Heart left ventricle (tissue), 13 donors: ENCODE results near the gene ETNPPL.

Experiments used
- POLR2A ChIP-seq, 2 donors: fragments of 450-650 bp; IDR thresholded peaks; one replicate each; pipeline ENCODE4 v1.6.1; 2017; ENCODE audit warnings: antibody characterized with exemption in 2 of 2, mild to moderate bottlenecking in 2 of 2, moderate library complexity in 2 of 2
- TF ChIP-seq, protein P1 (sequence below), 12 donors: fragments of 200-600 bp; sonication (generic) in 4 of 12; IDR thresholded peaks; one replicate each; pipeline versions ENCODE4 v1.5.0 to v1.8.0; 2018 to 2022; ENCODE audit warnings: antibody characterized with exemption in 12 of 12, mild to moderate bottlenecking in 5 of 12
- donor health status: ischemic (EF 13 %, LVEDD 7.1; RV severe dilation, severe dysfunction).
- donor health status: DM: no; HTN: yes; CAD: no.
- donor health status: DM: no; HTN: no; CAD: no.
- donor health status: ischemic (EF 25% LVEDD 6.9; RV normal size, moderate dysfunction).
- donor health status: ischemic (EF 25% LVEDD 5.7; RV mildly dilated, moderate dysfunction).
- donor health status: ischemic (EF 35%, LVEDD 5.7; RV mildly dilated, moderate dysfunction).
- donor health status: nonischemic (EF 11% LVEDD 7.7; RV severe dilation, severe dysfunction).
- donor health status: DM: yes; HTN: yes; CAD: no.
- donor health status: PGD.
- donor health status: ischemic (EF 29% LVEDD 5.4; RV normal size, mild dysfunction).
- donor health status: nonischemic (EF 23%, LVEDD 6.1; RV moderate dilation, normal function).

DNA sequence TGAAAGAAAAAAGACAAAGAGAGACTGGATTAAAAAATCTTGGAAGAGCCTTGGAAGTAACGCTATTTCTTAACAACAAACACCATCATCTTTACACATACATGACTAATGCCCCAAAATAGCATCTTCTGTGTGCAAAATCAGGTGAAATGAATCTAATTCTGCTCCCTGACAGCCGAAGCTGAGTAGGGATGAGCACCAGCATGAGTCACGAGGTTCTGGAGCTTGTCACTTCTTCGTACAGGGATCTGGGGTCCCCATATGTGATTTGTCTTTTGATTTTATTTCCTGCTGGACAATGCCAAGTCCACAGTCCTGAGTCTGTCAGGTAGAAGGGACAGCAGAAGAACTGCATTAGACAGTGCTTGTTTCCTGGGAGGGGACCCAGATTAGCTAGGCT is 56.6 kb downstream of the ETNPPL start:
- no peak for TF ChIP-seq POLR2A (IDR thresholded peaks at IDR 0.05)
- TF ChIP-seq, protein P1, sequence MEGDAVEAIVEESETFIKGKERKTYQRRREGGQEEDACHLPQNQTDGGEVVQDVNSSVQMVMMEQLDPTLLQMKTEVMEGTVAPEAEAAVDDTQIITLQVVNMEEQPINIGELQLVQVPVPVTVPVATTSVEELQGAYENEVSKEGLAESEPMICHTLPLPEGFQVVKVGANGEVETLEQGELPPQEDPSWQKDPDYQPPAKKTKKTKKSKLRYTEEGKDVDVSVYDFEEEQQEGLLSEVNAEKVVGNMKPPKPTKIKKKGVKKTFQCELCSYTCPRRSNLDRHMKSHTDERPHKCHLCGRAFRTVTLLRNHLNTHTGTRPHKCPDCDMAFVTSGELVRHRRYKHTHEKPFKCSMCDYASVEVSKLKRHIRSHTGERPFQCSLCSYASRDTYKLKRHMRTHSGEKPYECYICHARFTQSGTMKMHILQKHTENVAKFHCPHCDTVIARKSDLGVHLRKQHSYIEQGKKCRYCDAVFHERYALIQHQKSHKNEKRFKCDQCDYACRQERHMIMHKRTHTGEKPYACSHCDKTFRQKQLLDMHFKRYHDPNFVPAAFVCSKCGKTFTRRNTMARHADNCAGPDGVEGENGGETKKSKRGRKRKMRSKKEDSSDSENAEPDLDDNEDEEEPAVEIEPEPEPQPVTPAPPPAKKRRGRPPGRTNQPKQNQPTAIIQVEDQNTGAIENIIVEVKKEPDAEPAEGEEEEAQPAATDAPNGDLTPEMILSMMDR (IDR thresholded peaks at IDR 0.05), result no peak
